CD4-positive, alpha-beta T cell (primary cell): ENCODE measurements around the gene TAS1R3. TPM values are rescaled to one million over a fixed set of nuclear protein-coding genes. Genes with fewer than 3 reads are reported as not detected.

ENCODE experiments used
- ATAC-seq: fragments of 200-7000 bp; cut with Tn5 transposase; one replicate; pipeline ENCODE4 v1.10.0; 2022; ENCODE audit warnings: mild to moderate bottlenecking; ENCODE audit not compliant: poor library complexity
- CTCF ChIA-PET: fragments of 350-600 bp; sonication (Branson Sonifier 250); formaldehyde crosslinking; loops from one replicate; lab custom pipeline; 2021; ENCODE audit warnings: antibody characterized with exemption, inconsistent platforms; lab: Charles Lee
- POLR2A ChIA-PET: fragments of 350-600 bp; sonication (Branson Sonifier 250); formaldehyde crosslinking; loops from one replicate; lab custom pipeline; 2021; ENCODE audit warnings: antibody characterized with exemption, inconsistent platforms; lab: Charles Lee
- DNase-seq, 14 experiments: peaks; one replicate each; pipeline ENCODE4 v3.0.0-alpha.2; 2013 to 2020; ENCODE audit warnings: mixed read lengths in 2 of 14
- H3K27ac ChIP-seq, 2 donors: one replicate each; pipeline versions ENCODE4 v1.5.1 to v1.7.0; 2013; ENCODE audit warnings: low read length in 2 of 2, low read depth in 1 of 2, mild to moderate bottlenecking in 1 of 2
- H3K27me3 ChIP-seq, 2 experiments: 1 replicate in 1 of 2; 2 replicates in 1 of 2; pipeline versions ENCODE4 v1.6.1 to v1.7.0; 2013; ENCODE audit warnings: low read length in 2 of 2, control low read depth in 1 of 2, mild to moderate bottlenecking in 1 of 2, moderate library complexity in 1 of 2; ENCODE audit not compliant: insufficient read depth in 2 of 2, control insufficient read depth in 1 of 2
- H3K36me3 ChIP-seq: one replicate; pipeline ENCODE4 v1.6.1; 2013; ENCODE audit warnings: low read length, control low read depth; ENCODE audit not compliant: insufficient read depth
- H3K4me1 ChIP-seq: one replicate; pipeline ENCODE4 v1.6.1; 2013; ENCODE audit warnings: low read length, control low read depth; ENCODE audit not compliant: insufficient read depth
- H3K4me3 ChIP-seq: one replicate; pipeline ENCODE4 v1.5.1; 2013; ENCODE audit warnings: mild to moderate bottlenecking, low read length, moderate library complexity
- H3K9me3 ChIP-seq, 2 experiments: 1 replicate in 1 of 2; 2 replicates in 1 of 2; pipeline versions ENCODE4 v1.6.1 to v1.7.0; 2013; ENCODE audit warnings: low read length in 2 of 2, mild to moderate bottlenecking in 2 of 2, control low read depth in 1 of 2, moderate library complexity in 1 of 2; ENCODE audit not compliant: control insufficient read depth in 1 of 2, insufficient read depth in 1 of 2
- H3K27ac Mint-ChIP-seq: one replicate; pipeline ENCODE4 v1.8.0; 2020; ENCODE audit warnings: mixed read lengths
- H3K27me3 Mint-ChIP-seq: one replicate; pipeline ENCODE4 v1.8.0; 2021; ENCODE audit warnings: mixed read lengths
- H3K36me3 Mint-ChIP-seq: one replicate; pipeline ENCODE4 v1.8.0; 2021; ENCODE audit warnings: low read depth, mixed read lengths
- H3K4me1 Mint-ChIP-seq: one replicate; pipeline ENCODE4 v1.8.0; 2021; ENCODE audit warnings: low read depth, mixed read lengths
- H3K4me3 Mint-ChIP-seq: one replicate; pipeline ENCODE4 v1.8.0; 2020; ENCODE audit warnings: mild to moderate bottlenecking, mixed read lengths
- H3K9me3 Mint-ChIP-seq: one replicate; pipeline ENCODE4 v1.8.0; 2020; ENCODE audit warnings: mixed read lengths
- intact Hi-C, 2 experiments: fragments of 100-400 bp; cut with DNase I in 1 of 2; cut with micrococcal nuclease in 1 of 2; formaldehyde crosslinking; loops; one replicate each; pipeline versions ENCODE4 v1.15.1 to v1.9.0; 2023 to 2025; cut with DNase I, micrococcal nuclease
- total RNA-seq, 174 experiments: library from RNA in 2 of 174; stranded (reverse) in 2 of 174; gene quantifications; one replicate each; pipeline ENCODE4 v1.2.3 and lab custom pipeline; 2021 to 2026
- TF ChIP-seq, protein P1 (sequence below): fragments of 200-600 bp; IDR thresholded peaks from one replicate; pipeline ENCODE4 v1.8.0; 2022; ENCODE audit warnings: antibody characterized with exemption, mild to moderate bottlenecking

Gene TAS1R3
- total RNA-seq, 2 experiments from 2014 or later: 3.3 to 3.4 TPM

- Histone ChIP-seq H3K4me1 (peaks cover 54% of the 10 kb centered on the region), H3K27me3 (no peaks in the 10 kb centered on the region), H3K9me3 (no peaks in the 10 kb centered on the region), H3K27ac (peak overlapping the region; percentile 87 to 89), H3K4me3 (peak overlapping the region; percentile 84), H3K36me3 (peaks cover 4% of the 10 kb centered on the region)
- peaks cover 40% of the 10 kb centered on the region for H3K4me1 Mint-ChIP-seq
- H3K4me3 Mint-ChIP-seq: peak overlapping the region; percentile 88
- H3K9me3 Mint-ChIP-seq: no peaks in the 10 kb centered on the region
- DNase-seq (peak in 1 of 14 experiments; percentile 48), ATAC-seq (no peak)
- no peaks in the 10 kb centered on the region for H3K27me3 Mint-ChIP-seq
- peaks cover 10% of the 10 kb centered on the region for H3K36me3 Mint-ChIP-seq
- TF ChIP-seq, protein P1, sequence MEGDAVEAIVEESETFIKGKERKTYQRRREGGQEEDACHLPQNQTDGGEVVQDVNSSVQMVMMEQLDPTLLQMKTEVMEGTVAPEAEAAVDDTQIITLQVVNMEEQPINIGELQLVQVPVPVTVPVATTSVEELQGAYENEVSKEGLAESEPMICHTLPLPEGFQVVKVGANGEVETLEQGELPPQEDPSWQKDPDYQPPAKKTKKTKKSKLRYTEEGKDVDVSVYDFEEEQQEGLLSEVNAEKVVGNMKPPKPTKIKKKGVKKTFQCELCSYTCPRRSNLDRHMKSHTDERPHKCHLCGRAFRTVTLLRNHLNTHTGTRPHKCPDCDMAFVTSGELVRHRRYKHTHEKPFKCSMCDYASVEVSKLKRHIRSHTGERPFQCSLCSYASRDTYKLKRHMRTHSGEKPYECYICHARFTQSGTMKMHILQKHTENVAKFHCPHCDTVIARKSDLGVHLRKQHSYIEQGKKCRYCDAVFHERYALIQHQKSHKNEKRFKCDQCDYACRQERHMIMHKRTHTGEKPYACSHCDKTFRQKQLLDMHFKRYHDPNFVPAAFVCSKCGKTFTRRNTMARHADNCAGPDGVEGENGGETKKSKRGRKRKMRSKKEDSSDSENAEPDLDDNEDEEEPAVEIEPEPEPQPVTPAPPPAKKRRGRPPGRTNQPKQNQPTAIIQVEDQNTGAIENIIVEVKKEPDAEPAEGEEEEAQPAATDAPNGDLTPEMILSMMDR: no peak
- intact Hi-C loops: loop anchor here (2.0 to 10.0 kb wide), 5 partner anchors 25 to 99 kb away; partner anchors contain the start of genes ACAP3 (in 1 of the 2), CCNL2 (in 1 of the 2), MRPL20 (in 1 of the 2) and PUSL1 (in 1 of the 2)
- ChIA-PET POLR2A (interaction anchor here (0.6 to 4.1 kb wide), 5 partner anchors 25 to 790 kb away, joined by 4 to 80 read pairs (median 23); partner anchors contain the start of genes CCNL2 and MRPL20), CTCF (interaction anchor here (1.6 kb wide), 1 partner anchor 33 kb away, joined by 7 read pairs; the partner anchor contains the start of gene MRPL20)
- H3K27ac Mint-ChIP-seq: peak overlapping the region; percentile 91
Observed at GRCh38 chr1:1373815-1374588, 42.9 kb downstream of the TAS1R3 start.

- Histone ChIP-seq H3K27me3 (no peaks in the 10 kb centered on the region), H3K9me3 (no peaks in the 10 kb centered on the region), H3K4me1 (peaks cover 54% of the 10 kb centered on the region), H3K27ac (peak overlapping the region; percentile 87 to 89), H3K36me3 (peaks cover 4% of the 10 kb centered on the region), H3K4me3 (peak overlapping the region; percentile 84)
- Mint-ChIP-seq H3K9me3 (no peaks in the 10 kb centered on the region), H3K4me3 (peak overlapping the region; percentile 88), H3K4me1 (peaks cover 40% of the 10 kb centered on the region), H3K27ac (peak overlapping the region; percentile 91), H3K36me3 (peaks cover 10% of the 10 kb centered on the region), H3K27me3 (no peaks in the 10 kb centered on the region)
- TF ChIP-seq, protein P1: no peak
- ATAC-seq: no peak
- intact Hi-C loops: loop anchor here (2.0 to 10.0 kb wide), 4 partner anchors 24 to 100 kb away; partner anchors contain the start of genes ACAP3 (in 1 of the 2), CCNL2 (in 1 of the 2), MRPL20 (in 1 of the 2) and PUSL1 (in 1 of the 2)
- peak in 1 of 14 experiments; percentile 19 for DNase-seq
- CTCF ChIA-PET: interaction anchor here (1.2 to 1.6 kb wide), 3 partner anchors 25 to 252 kb away, joined by 4 to 11 read pairs (median 7); partner anchors contain the start of genes CCNL2 and MRPL20
- POLR2A ChIA-PET: interaction anchor here (0.6 to 3.3 kb wide), 19 partner anchors 11 to 789 kb away, joined by 3 to 80 read pairs (median 6); partner anchors contain the start of genes CCNL2, MIB2, MRPL20 and NADK
Observed at GRCh38 chr1:1374589-1374928, 43.5 kb downstream of the TAS1R3 start.

GRCh38 chr1:1374929-1375662, 44.0 kb downstream of the TAS1R3 start, which contains the start of gene AURKAIP1:
Gene AURKAIP1, minus strand, starts transcription at chr1:1375207. Its CDS starts 451 bp downstream, at chr1:1374756.
- ATAC-seq (peak; percentile 66), DNase-seq (peak; percentile 88 to 100 (median 93))
- peaks cover 4% of the 10 kb centered on the region for H3K36me3 ChIP-seq
- peak within 1 kb of the TSS; percentile 87 to 89 for H3K27ac ChIP-seq
- Mint-ChIP-seq H3K9me3 (no peaks in the 10 kb centered on the region), H3K4me1 (peaks cover 38% of the 10 kb centered on the region), H3K27me3 (no peaks in the 10 kb centered on the region), H3K27ac (peak within 1 kb of the TSS; percentile 91), H3K36me3 (peaks cover 10% of the 10 kb centered on the region), H3K4me3 (peak within 1 kb of the TSS; percentile 99)
- no peaks in the 10 kb centered on the region for H3K27me3 ChIP-seq
- TF ChIP-seq, protein P1: no peak
- H3K9me3 ChIP-seq: no peaks in the 10 kb centered on the region
- H3K4me1 ChIP-seq: peaks cover 54% of the 10 kb centered on the region
- peak within 1 kb of the TSS; percentile 84 for H3K4me3 ChIP-seq
- ChIA-PET POLR2A (interaction anchor here (0.6 to 3.3 kb wide), 26 partner anchors 10 to 789 kb away, joined by 3 to 80 read pairs (median 4); partner anchors contain the start of genes C1orf159, CCNL2, MIB2 and MRPL20), CTCF (interaction anchor here (1.2 to 1.6 kb wide), 3 partner anchors 24 to 253 kb away, joined by 4 to 11 read pairs (median 7); partner anchors contain the start of genes CCNL2 and MRPL20)
- intact Hi-C loops: loop anchor here (1.0 to 10.0 kb wide), 7 partner anchors 24 to 100 kb away; partner anchors contain the start of genes CCNL2 (in 2 of the 2), MRPL20 (in 2 of the 2), PUSL1 (in 2 of the 2) and ACAP3 (in 1 of the 2)
